HepG2 (cell line): Measurements from ENCODE around the gene IGSF21. TPM values are rescaled to one million over a fixed set of nuclear protein-coding genes. Genes with fewer than 3 reads are reported as not detected.

Experiments used
- ATAC-seq: fragments of 200-7000 bp; cut with Tn5 transposase; 3 replicates; pipeline ENCODE4 v1.9.1; 2020; ENCODE audit warnings: mild to moderate bottlenecking, moderate library complexity
- BruUV-seq: library from RNA; stranded (reverse); fragments of 400-500 nt; replicated peaks from 2 replicates; lab custom pipeline; 2021; lab: Mats Ljungman, UMichigan
- CTCF ChIA-PET: fragments of 300-600 bp; formaldehyde crosslinking; extraction: SDS; loops from one replicate; lab custom pipeline; 2021; ENCODE audit warnings: low total read pairs, inconsistent platforms, low intra/inter-chr PET ratio; lab: Yijun Ruan, JAX
- POLR2A ChIA-PET: fragments of 350-600 bp; sonication (Branson Sonifier 250); formaldehyde crosslinking; loops from one replicate; lab custom pipeline; 2020; ENCODE audit warnings: antibody characterized with exemption, inconsistent platforms; lab: Yijun Ruan, JAX
- DNase-seq: peaks from one replicate; pipeline ENCODE4 v3.0.0-alpha.2; 2015; ENCODE audit warnings: low spot score
- FAIRE-seq: peaks from 3 replicates; lab custom pipeline; 2011; peaks lifted over from hg19 to GRCh38; lab: Jason Lieb, UNC
- H2AFZ ChIP-seq: one replicate; pipeline ENCODE4 v1.6.1; 2011; ENCODE audit warnings: low read length, inconsistent platforms
- H3K27ac ChIP-seq: fragments of 300-600 bp; 3 replicates; pipeline ENCODE4 v1.8.0; 2011; ENCODE audit warnings: mixed run types, mild to moderate bottlenecking, mixed read lengths, low read length, inconsistent platforms; ENCODE audit not compliant: insufficient read depth; ENCODE audit errors: extremely low read length
- H3K27me3 ChIP-seq, 2 experiments: fragments of 200-600 bp in 1 of 2; 2 replicates in 1 of 2; 3 replicates in 1 of 2; pipeline versions ENCODE4 v1.6.0 to v1.8.0; 2011; ENCODE audit warnings: low read length in 2 of 2, mild to moderate bottlenecking in 2 of 2, moderate library complexity in 2 of 2, inconsistent platforms in 1 of 2; ENCODE audit not compliant: insufficient read depth in 2 of 2, control insufficient read depth in 1 of 2
- H3K36me3 ChIP-seq, 2 experiments: fragments of 200-600 bp in 1 of 2; replicated peaks in 1 of 2; 2 replicates in 1 of 2; 3 replicates in 1 of 2; pipeline versions ENCODE4 v1.5.1 to v1.8.0; 2011; ENCODE audit warnings: low read length in 2 of 2, inconsistent platforms in 1 of 2; ENCODE audit not compliant: insufficient read depth in 2 of 2, control insufficient read depth in 1 of 2
- H3K4me1 ChIP-seq: 2 replicates; pipeline ENCODE4 v1.5.1; 2012; ENCODE audit warnings: low read length, inconsistent platforms; ENCODE audit not compliant: insufficient read depth
- H3K4me2 ChIP-seq: 2 replicates; pipeline ENCODE4 v1.6.0; 2011; ENCODE audit warnings: low read depth, low read length, inconsistent platforms
- H3K4me3 ChIP-seq, 3 experiments: fragments of 200-600 bp in 1 of 3; sonication (generic), shearing (Covaris generic) in 1 of 3; replicated peaks in 1 of 3; 2 replicates each; pipeline ENCODE4 v1.5.1; 2011 to 2016; ENCODE audit warnings: low read length in 3 of 3, inconsistent platforms in 2 of 3, low read depth in 2 of 3, mild to moderate bottlenecking in 2 of 3, control low read depth in 1 of 3, mixed read lengths in 1 of 3; ENCODE audit not compliant: insufficient read depth in 1 of 3
- H3K79me2 ChIP-seq: one replicate; pipeline ENCODE4 v1.6.1; 2011; ENCODE audit warnings: low read length, inconsistent platforms; ENCODE audit not compliant: insufficient read depth
- H3K9ac ChIP-seq: 2 replicates; pipeline ENCODE4 v1.6.0; 2011; ENCODE audit warnings: mild to moderate bottlenecking, low read depth, low read length, inconsistent platforms; ENCODE audit not compliant: insufficient read depth
- H3K9me3 ChIP-seq: 2 replicates; pipeline ENCODE4 v1.5.1; 2012; ENCODE audit warnings: mild to moderate bottlenecking, low read length
- H4K20me1 ChIP-seq: 2 replicates; pipeline ENCODE4 v1.6.0; 2011; ENCODE audit warnings: inconsistent platforms, mild to moderate bottlenecking, low read length, moderate library complexity; ENCODE audit not compliant: insufficient read depth
- ISL2 ChIP-seq: sonication (generic); formaldehyde crosslinking; IDR thresholded peaks from 2 replicates; pipeline ENCODE4 v1.5.0; 2020; ENCODE audit warnings: missing genetic modification reagents
- KLF6 ChIP-seq: IDR thresholded peaks from 2 replicates; pipeline ENCODE4 v1.8.0; 2016; ENCODE audit warnings: missing biosample characterization, missing genetic modification reagents
- TBX3 ChIP-seq: fragments of 450-650 bp; IDR thresholded peaks from 2 replicates; pipeline ENCODE4 v1.6.1; 2017; ENCODE audit warnings: antibody characterized with exemption, mild to moderate bottlenecking, inconsistent platforms, borderline replicate concordance
- ZNF552 ChIP-seq: sonication (generic); formaldehyde crosslinking; IDR thresholded peaks from 2 replicates; pipeline ENCODE4 v1.9.0; 2022; ENCODE audit warnings: missing genetic modification reagents, mild to moderate bottlenecking, borderline replicate concordance
- ZNF790 ChIP-seq: sonication (generic); formaldehyde crosslinking; IDR thresholded peaks from 2 replicates; pipeline ENCODE4 v1.8.0; 2022; ENCODE audit warnings: missing genetic modification reagents, mild to moderate bottlenecking, borderline replicate concordance
- WGBS: methylation state at CpG from one replicate; pipeline ENCODE4 v1.1.6; 2017; ENCODE audit warnings: low lambda C conversion rate; 5-methylcytosine and 5-hydroxymethylcytosine counted together
- in situ Hi-C: cut with HindIII; loops from 2 replicates; pipeline ENCODE4 v1.10.0; 2017; ENCODE audit warnings: low pct_unique_long_range_greater_than_20kb; ENCODE audit not compliant: extremely low pct_ligation_motif_present
- intact Hi-C: fragments of 100-400 bp; cut with micrococcal nuclease; formaldehyde crosslinking; loops from one replicate; pipeline ENCODE4 v1.10.0; 2022; ENCODE audit not compliant: unreplicated experiment
- polyA plus RNA-seq, 8 experiments: library from polyadenylated mRNA; depleted of rRNA in 3 of 8; stranded (reverse) in 7 of 8; unstranded in 1 of 8; fragments of >200 nt; fragmentation: Illumina TruSeq in 4 of 8; extraction: Trizol in 4 of 8; gene quantifications; 2 replicates each; pipeline versions ENCODE4 v1.2.1 to v1.2.3, GENCODE V29; 2011 to 2016; ENCODE audit warnings: low read depth in 4 of 8, missing spikeins in 1 of 8, mixed read lengths in 1 of 8; ENCODE audit not compliant: insufficient read depth in 1 of 8
- total RNA-seq, 5 experiments: library from RNA; depleted of rRNA; stranded (reverse); fragments of >200 nt; fragmentation: Illumina TruSeq; extraction: Trizol; gene quantifications; 2 replicates each; pipeline ENCODE4 v1.2.3, GENCODE V29; 2016; ENCODE audit warnings: low read depth in 1 of 5
- TF ChIP-seq, protein P1 (sequence below): sonication (generic); formaldehyde crosslinking; IDR thresholded peaks from 2 replicates; pipeline ENCODE4 v1.4.0; 2020; ENCODE audit warnings: missing genetic modification reagents, borderline replicate concordance
- TF ChIP-seq, protein P2 (sequence below): sonication (generic); formaldehyde crosslinking; IDR thresholded peaks from 2 replicates; pipeline ENCODE4 v1.4.0; 2020; ENCODE audit warnings: mild to moderate bottlenecking, missing genetic modification reagents, borderline replicate concordance

The IGSF21 gene
- total and polyA plus RNA-seq, 2 of the 13 experiments (the other 11 are each of a cell fraction or from before 2014, with no cell fraction given) = not detected

DNA sequence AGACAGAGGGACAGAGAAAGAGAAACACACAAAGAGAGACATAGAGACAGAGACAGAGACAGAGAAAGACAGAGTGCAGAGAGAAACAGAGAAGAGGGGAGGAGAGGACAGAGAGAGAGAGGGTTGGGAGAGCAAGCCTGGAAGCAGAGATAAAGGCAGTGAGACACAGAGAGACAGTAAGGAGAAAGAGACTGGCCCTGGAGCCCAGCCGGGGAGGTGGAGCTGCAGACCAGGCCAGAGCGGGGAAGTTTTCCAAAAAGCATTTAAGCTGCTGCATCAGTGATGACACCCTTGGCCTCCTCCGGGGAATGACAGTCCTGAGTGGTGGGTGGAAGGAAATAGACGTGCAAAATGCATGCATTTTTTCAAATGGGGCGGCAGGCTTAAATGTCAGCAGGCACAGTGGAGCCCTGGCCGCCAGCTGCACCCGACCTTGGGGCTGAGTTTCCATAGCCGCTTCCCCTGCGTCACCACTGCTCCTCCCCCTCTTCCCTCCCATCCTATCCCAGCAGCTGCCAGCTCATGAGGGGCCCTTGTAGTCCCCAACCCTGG, 277.7 kb downstream of the IGSF21 start:
- no peak overlapping the region for H3K9ac ChIP-seq
- 21% methylated on average over 4 of the region's 9 CpGs for WGBS
- in situ Hi-C loops = no loop called here
- FAIRE-seq (no peak), ATAC-seq (no peak), DNase-seq (no peak)
- intact Hi-C loops = no loop called here
- H3K79me2 ChIP-seq = no peaks in the 10 kb centered on the region
- no TSS peak for BruUV-seq
- H3K4me3 ChIP-seq = no peak overlapping the region
- no peaks in the 10 kb centered on the region for H3K4me1 ChIP-seq
- H3K4me2 ChIP-seq = no peak overlapping the region
- ChIA-PET POLR2A (no interaction called here), CTCF (no interaction called here)
- TF ChIP-seq, protein P1, sequence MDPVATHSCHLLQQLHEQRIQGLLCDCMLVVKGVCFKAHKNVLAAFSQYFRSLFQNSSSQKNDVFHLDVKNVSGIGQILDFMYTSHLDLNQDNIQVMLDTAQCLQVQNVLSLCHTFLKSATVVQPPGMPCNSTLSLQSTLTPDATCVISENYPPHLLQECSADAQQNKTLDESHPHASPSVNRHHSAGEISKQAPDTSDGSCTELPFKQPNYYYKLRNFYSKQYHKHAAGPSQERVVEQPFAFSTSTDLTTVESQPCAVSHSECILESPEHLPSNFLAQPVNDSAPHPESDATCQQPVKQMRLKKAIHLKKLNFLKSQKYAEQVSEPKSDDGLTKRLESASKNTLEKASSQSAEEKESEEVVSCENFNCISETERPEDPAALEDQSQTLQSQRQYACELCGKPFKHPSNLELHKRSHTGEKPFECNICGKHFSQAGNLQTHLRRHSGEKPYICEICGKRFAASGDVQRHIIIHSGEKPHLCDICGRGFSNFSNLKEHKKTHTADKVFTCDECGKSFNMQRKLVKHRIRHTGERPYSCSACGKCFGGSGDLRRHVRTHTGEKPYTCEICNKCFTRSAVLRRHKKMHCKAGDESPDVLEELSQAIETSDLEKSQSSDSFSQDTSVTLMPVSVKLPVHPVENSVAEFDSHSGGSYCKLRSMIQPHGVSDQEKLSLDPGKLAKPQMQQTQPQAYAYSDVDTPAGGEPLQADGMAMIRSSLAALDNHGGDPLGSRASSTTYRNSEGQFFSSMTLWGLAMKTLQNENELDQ (CRISPR knock-in tag) = no peak
- TF ChIP-seq TBX3 = no peak
- no peak for TF ChIP-seq ISL2 (CRISPR knock-in tag)
- TF ChIP-seq ZNF552 (CRISPR knock-in tag) = no peak
- TF ChIP-seq, protein P2, sequence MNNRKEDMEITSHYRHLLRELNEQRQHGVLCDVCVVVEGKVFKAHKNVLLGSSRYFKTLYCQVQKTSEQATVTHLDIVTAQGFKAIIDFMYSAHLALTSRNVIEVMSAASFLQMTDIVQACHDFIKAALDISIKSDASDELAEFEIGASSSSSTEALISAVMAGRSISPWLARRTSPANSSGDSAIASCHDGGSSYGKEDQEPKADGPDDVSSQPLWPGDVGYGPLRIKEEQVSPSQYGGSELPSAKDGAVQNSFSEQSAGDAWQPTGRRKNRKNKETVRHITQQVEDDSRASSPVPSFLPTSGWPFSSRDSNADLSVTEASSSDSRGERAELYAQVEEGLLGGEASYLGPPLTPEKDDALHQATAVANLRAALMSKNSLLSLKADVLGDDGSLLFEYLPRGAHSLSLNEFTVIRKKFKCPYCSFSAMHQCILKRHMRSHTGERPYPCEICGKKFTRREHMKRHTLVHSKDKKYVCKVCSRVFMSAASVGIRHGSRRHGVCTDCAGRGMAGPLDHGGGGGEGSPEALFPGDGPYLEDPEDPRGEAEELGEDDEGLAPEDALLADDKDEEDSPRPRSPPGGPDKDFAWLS = no peak
- no peak for TF ChIP-seq ZNF790 (CRISPR knock-in tag)
- TF ChIP-seq KLF6 (CRISPR knock-in tag) = no peak
- no peak overlapping the region for H3K27ac ChIP-seq
- H3K27me3 ChIP-seq = peaks cover 0 to 19% of the 10 kb centered on the region in 2 experiments; a peak in 2 of 5 replicates
- no peak overlapping the region for H2AFZ ChIP-seq
- no peaks in the 10 kb centered on the region for H3K36me3 ChIP-seq
- no peaks in the 10 kb centered on the region for H4K20me1 ChIP-seq
- no peaks in the 10 kb centered on the region for H3K9me3 ChIP-seq
